Activated naive CD4-positive, alpha-beta T cell treated with anti-CD3 and anti-CD28 coated beads, Interleukin-2, amount 10 ng/mL, durations not matched to agents 7 days and 5 days (primary cell): ENCODE measurements around the gene FAXC.
"Not testable (repeated sequence)": the region's sequence is repeated elsewhere in the genome, so short reads cannot be mapped to it uniquely, and the experiment has no call there.

Experiments
- CTCF ChIA-PET: fragments of 350-600 bp; sonication (Branson Sonifier 250); formaldehyde crosslinking; loops from one replicate; lab custom pipeline; 2021; ENCODE audit warnings: antibody characterized with exemption; lab: Charles Lee
- DNase-seq: peaks from one replicate; pipeline ENCODE4 v3.0.0-alpha.2; 2020
- H3K27ac Mint-ChIP-seq: one replicate; pipeline ENCODE4 v1.8.0; 2021; ENCODE audit warnings: mild to moderate bottlenecking, moderate library complexity, mixed read lengths
- H3K27me3 Mint-ChIP-seq: one replicate; pipeline ENCODE4 v1.8.0; 2021; ENCODE audit warnings: mild to moderate bottlenecking, mixed read lengths
- H3K36me3 Mint-ChIP-seq: one replicate; pipeline ENCODE4 v1.8.0; 2021; ENCODE audit warnings: mixed read lengths
- H3K4me1 Mint-ChIP-seq: one replicate; pipeline ENCODE4 v1.8.0; 2021; ENCODE audit warnings: mixed read lengths
- H3K4me3 Mint-ChIP-seq: one replicate; pipeline ENCODE4 v1.8.0; 2021; ENCODE audit warnings: mild to moderate bottlenecking, moderate library complexity, mixed read lengths
- H3K9me3 Mint-ChIP-seq: one replicate; pipeline ENCODE4 v1.8.0; 2021; ENCODE audit warnings: mixed read lengths

The FAXC gene

GRCh38 chr6:99288668-99289067 is 60.8 kb downstream of the FAXC start:
- no peaks in the 10 kb centered on the region for H3K36me3 Mint-ChIP-seq
- H3K4me3 Mint-ChIP-seq = no peak overlapping the region
- H3K4me1 Mint-ChIP-seq = no peaks in the 10 kb centered on the region
- DNase-seq = no peak
- H3K27me3 Mint-ChIP-seq = peaks cover 11% of the 10 kb centered on the region
- H3K9me3 Mint-ChIP-seq = no peaks in the 10 kb centered on the region
- H3K27ac Mint-ChIP-seq = no peak overlapping the region
- CTCF ChIA-PET = no interaction called here

DNA sequence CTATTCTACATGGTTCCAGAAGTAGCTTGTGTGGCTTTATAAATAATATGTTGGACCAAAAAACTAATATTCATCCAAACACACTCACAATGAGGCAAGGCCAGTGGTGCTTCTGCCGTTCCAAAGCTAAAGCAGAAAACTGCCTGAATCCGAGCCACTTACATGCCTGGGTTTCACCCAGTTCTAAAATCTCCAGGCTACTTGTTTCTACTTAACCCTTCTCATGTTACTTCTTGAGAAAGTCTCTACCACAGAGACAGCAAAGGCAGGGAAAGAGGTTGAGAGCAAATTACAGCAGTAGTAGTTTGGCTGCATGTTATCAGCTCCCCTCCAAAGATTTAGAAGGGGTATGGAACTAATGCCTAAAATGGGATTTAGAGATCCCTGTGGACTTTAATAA is 62.0 kb downstream of the FAXC start:
- Mint-ChIP-seq H3K4me1 (no peaks in the 10 kb centered on the region), H3K27ac (no peak overlapping the region), H3K9me3 (no peaks in the 10 kb centered on the region), H3K4me3 (no peak overlapping the region), H3K36me3 (no peaks in the 10 kb centered on the region), H3K27me3 (peaks cover 11% of the 10 kb centered on the region)
- no peak for DNase-seq
- CTCF ChIA-PET = no interaction called here

GRCh38 chr6:99285881-99286280 is 63.6 kb downstream of the FAXC start:
- CTCF ChIA-PET = no interaction called here

GRCh38 chr6:99282479-99283062 is 66.9 kb downstream of the FAXC start:
- Mint-ChIP-seq H3K27ac (no peak overlapping the region), H3K9me3 (no peaks in the 10 kb centered on the region), H3K4me1 (no peaks in the 10 kb centered on the region), H3K27me3 (peaks cover 10% of the 10 kb centered on the region), H3K36me3 (no peaks in the 10 kb centered on the region), H3K4me3 (no peak overlapping the region)
- CTCF ChIA-PET = no interaction called here
- DNase-seq = no peak

More at GRCh38 chr6:99285881-99286280, 63.6 kb downstream of the FAXC start:
- no peak overlapping the region for H3K4me3 Mint-ChIP-seq
- H3K4me1 Mint-ChIP-seq = no peaks in the 10 kb centered on the region
- no peak for DNase-seq
- H3K36me3 Mint-ChIP-seq = no peaks in the 10 kb centered on the region
- no peak overlapping the region for H3K27ac Mint-ChIP-seq
- no peaks in the 10 kb centered on the region for H3K9me3 Mint-ChIP-seq
- H3K27me3 Mint-ChIP-seq = peaks cover 15% of the 10 kb centered on the region

DNA sequence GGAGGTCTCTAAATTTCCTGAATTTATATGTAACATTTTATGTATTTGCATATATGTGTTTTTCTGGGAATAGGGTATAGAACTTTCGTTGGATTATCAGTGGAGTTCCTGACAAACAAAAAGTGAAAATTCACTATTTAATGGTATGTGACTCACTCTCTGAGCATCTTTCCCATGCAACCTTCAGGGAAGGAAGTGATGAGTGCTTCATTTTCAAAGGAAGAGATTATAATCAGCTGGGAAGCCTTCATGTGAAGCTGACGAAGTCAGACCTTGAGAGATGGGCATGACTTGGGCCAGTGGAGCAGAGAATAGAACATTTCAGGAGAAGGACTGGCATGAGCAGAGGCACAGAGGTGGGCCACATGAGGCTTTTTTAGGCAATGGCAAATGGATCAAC is 72.7 kb downstream of the FAXC start:
- H3K36me3 Mint-ChIP-seq = no peaks in the 10 kb centered on the region
- H3K27ac Mint-ChIP-seq = no peak overlapping the region
- peaks cover 4% of the 10 kb centered on the region for H3K27me3 Mint-ChIP-seq
- H3K4me1 Mint-ChIP-seq = no peaks in the 10 kb centered on the region
- H3K9me3 Mint-ChIP-seq = no peaks in the 10 kb centered on the region
- H3K4me3 Mint-ChIP-seq = no peak overlapping the region
- DNase-seq = no peak
- CTCF ChIA-PET = no interaction called here

DNA sequence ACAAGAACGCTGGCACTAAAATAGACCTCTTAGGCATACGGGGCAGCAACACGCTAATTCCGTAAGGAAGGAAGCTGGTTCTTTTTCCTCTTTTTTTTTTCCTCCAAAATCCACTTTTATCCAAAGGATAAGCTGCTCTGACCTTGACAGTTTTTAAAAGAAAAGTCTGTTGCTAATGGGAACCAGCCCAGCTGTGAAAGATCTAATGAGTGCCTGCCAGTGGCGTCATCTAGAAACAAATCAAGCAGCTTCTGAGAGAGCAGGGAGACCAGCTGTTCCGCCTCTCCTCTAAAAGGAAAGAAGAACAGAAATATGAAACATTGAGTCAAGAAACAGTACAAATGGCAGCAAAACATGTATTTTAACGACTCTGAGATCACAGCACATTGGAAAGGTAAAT is 78.6 kb downstream of the FAXC start:
- no peaks in the 10 kb centered on the region for H3K36me3 Mint-ChIP-seq
- H3K27ac Mint-ChIP-seq = no peak overlapping the region
- no peaks in the 10 kb centered on the region for H3K9me3 Mint-ChIP-seq
- DNase-seq = no peak
- H3K27me3 Mint-ChIP-seq = no peaks in the 10 kb centered on the region
- no peaks in the 10 kb centered on the region for H3K4me1 Mint-ChIP-seq
- CTCF ChIA-PET = no interaction called here
- H3K4me3 Mint-ChIP-seq = no peak overlapping the region

DNA sequence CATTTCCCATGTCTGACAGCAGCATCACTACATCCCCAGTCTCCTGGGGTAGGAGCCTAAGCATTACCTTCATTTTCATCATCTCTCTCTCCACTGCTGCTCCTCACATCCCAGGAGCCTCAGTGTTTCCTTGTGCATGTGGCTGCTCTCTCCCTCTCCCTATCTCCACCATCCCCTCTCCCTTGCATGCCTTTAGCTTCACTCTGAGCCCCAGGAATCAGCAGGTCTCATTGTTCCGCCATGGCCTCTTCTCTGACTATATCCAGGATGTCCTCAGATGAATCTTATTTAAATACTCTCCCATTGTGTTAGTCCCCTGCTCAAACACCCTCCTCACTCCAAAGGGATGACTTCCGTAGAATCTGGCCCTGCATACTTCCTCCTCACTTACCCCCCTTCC is 79.4 kb downstream of the FAXC start:
- no peaks in the 10 kb centered on the region for H3K4me1 Mint-ChIP-seq
- no peak overlapping the region for H3K27ac Mint-ChIP-seq
- H3K4me3 Mint-ChIP-seq = no peak overlapping the region
- no peaks in the 10 kb centered on the region for H3K36me3 Mint-ChIP-seq
- H3K27me3 Mint-ChIP-seq = no peaks in the 10 kb centered on the region
- no peak for DNase-seq
- CTCF ChIA-PET = no interaction called here
- no peaks in the 10 kb centered on the region for H3K9me3 Mint-ChIP-seq

GRCh38 chr6:99269207-99269606 is 80.3 kb downstream of the FAXC start:
- H3K9me3 Mint-ChIP-seq = no peaks in the 10 kb centered on the region
- no peaks in the 10 kb centered on the region for H3K36me3 Mint-ChIP-seq
- CTCF ChIA-PET = no interaction called here
- H3K4me3 Mint-ChIP-seq = no peak overlapping the region
- no peak overlapping the region for H3K27ac Mint-ChIP-seq
- no peaks in the 10 kb centered on the region for H3K27me3 Mint-ChIP-seq
- H3K4me1 Mint-ChIP-seq = no peaks in the 10 kb centered on the region
- no peak for DNase-seq

DNA sequence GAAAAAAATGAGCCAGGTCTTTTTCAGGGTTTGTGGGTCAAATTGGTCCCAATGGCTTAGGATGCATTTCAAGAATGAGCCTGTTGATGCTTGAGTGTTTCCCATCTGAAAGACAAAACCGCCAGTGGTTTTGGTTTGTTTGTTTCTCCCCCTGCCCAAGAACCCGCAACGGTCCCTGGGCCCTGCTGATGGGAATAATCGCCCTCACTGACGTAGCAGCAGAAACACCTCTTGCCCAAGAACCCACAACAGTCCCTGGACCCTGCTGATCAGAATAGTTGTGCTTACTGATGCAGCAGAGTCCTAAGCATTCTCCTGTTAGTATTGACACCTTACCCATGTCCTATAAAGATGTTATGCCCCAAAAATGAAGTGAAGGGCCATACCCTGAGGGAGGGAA is 82.5 kb downstream of the FAXC start:
- DNase-seq, H3K36me3 Mint-ChIP-seq, H3K27ac Mint-ChIP-seq, CTCF ChIA-PET, H3K27me3 Mint-ChIP-seq, H3K4me1 Mint-ChIP-seq, H3K4me3 Mint-ChIP-seq, H3K9me3 Mint-ChIP-seq: not testable (repeated sequence)

- H3K27ac Mint-ChIP-seq, H3K4me3 Mint-ChIP-seq, H3K4me1 Mint-ChIP-seq, CTCF ChIA-PET, H3K36me3 Mint-ChIP-seq, H3K27me3 Mint-ChIP-seq, DNase-seq, H3K9me3 Mint-ChIP-seq: not testable (repeated sequence)
Measured at GRCh38 chr6:99265447-99265846, 84.0 kb downstream of the FAXC start.

DNA sequence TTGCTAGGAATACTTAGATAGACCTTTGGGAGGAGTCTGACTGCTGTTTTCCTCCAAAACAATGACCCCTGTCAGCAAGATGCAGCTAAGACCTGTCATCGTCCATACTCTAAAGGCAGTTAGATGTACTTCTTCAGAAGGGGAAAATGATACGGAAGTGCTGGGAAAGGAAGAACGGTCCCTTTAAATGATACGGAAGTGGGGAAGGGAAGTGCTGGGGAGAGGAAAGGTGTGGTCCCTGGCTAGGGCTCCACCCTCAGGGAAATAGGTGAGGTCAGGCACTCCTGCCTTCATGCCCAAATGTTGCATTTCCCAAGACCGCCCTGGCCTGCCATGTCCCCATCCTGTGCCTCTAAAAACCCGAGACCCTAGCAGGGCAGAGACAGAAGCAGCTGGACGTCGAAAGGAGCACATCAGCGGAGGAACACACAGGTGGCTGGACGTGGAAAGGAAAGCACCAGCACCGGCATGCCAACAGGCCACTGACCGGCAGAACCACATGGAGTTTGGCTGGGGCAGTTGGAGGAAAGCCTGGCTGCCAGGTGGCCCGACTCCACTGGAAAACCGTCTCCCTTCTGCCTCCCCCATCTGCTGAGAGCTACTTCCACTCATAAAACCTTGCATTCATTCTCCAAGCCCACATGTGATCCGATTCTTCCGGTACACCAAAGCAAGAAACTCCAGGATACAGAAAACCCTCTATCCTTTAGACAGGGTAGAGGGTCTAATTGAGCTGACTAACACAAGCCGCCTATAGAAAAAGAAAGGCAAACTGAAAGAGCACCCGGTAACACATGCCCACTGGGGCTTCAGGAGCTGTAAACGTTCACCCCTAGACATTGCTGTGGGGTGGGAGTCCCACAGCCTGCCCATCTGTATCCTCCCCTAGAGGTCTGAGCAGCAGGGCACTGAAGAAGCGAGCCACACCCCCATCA is 94.6 kb downstream of the FAXC start:
- CTCF ChIA-PET = no interaction called here
- no peak for DNase-seq
- no peak overlapping the region for H3K27ac Mint-ChIP-seq
- H3K4me1 Mint-ChIP-seq = no peaks in the 10 kb centered on the region
- no peaks in the 10 kb centered on the region for H3K27me3 Mint-ChIP-seq
- no peaks in the 10 kb centered on the region for H3K36me3 Mint-ChIP-seq
- H3K4me3 Mint-ChIP-seq = no peak overlapping the region
- no peaks in the 10 kb centered on the region for H3K9me3 Mint-ChIP-seq

GRCh38 chr6:99253271-99253670 is 96.2 kb downstream of the FAXC start:
- H3K27ac Mint-ChIP-seq = no peak overlapping the region
- H3K27me3 Mint-ChIP-seq = no peaks in the 10 kb centered on the region
- H3K4me3 Mint-ChIP-seq = no peak overlapping the region
- no peaks in the 10 kb centered on the region for H3K36me3 Mint-ChIP-seq
- no peaks in the 10 kb centered on the region for H3K4me1 Mint-ChIP-seq
- no peak for DNase-seq
- no peaks in the 10 kb centered on the region for H3K9me3 Mint-ChIP-seq
- CTCF ChIA-PET = no interaction called here

DNA sequence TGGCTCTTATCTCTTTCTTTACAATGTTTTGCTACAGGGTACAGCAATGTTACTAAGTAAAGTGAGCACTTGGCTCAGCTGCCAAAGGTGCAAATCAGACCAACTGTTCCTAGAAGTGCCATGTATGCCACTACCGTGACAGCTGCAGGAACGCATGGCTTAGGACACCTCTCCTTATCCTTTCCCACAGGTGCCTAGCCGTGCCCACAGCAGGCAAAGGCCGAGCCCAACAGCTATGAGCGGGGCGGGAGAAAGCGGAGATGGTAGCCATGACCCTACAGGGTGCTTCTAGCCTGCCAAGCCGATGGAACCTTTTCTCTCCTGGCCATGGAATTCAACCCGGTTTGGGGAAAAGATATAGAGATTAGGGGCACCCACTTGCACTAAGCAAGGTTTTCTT is 97.1 kb downstream of the FAXC start:
- no peaks in the 10 kb centered on the region for H3K27me3 Mint-ChIP-seq

GRCh38 chr6:99250476-99250875 is 99.0 kb downstream of the FAXC start:
- Mint-ChIP-seq H3K36me3 (no peaks in the 10 kb centered on the region), H3K4me3 (no peak overlapping the region), H3K9me3 (no peaks in the 10 kb centered on the region), H3K27me3 (no peaks in the 10 kb centered on the region), H3K4me1 (no peaks in the 10 kb centered on the region), H3K27ac (no peak overlapping the region)
- CTCF ChIA-PET = no interaction called here
- DNase-seq = no peak

More for the DNA sequence above, 97.1 kb downstream of the FAXC start:
- Mint-ChIP-seq H3K4me1 (no peaks in the 10 kb centered on the region), H3K27ac (no peak overlapping the region), H3K36me3 (no peaks in the 10 kb centered on the region), H3K9me3 (no peaks in the 10 kb centered on the region), H3K4me3 (no peak overlapping the region)
- CTCF ChIA-PET = no interaction called here
- no peak for DNase-seq

DNA sequence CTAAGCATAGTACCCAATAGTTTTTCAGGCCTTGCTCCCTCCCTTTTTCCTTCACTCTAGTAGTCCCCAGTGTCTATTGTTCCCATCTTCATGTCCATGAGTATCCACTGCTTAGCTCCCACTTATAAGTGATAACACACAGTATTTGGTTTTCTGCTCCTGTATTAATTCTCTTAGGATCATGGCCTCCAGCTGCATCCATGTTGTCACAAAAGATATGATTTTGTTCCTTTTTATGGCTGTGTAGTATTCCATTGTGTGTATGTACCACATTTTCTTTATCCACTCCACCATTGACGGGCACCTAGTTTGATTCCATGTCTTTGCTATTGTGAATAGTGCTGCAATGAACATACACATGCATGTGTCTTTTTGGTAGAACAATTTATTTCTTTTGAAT is 102.9 kb downstream of the FAXC start:
- H3K9me3 Mint-ChIP-seq = no peaks in the 10 kb centered on the region
- no peaks in the 10 kb centered on the region for H3K4me1 Mint-ChIP-seq
- no peak overlapping the region for H3K4me3 Mint-ChIP-seq
- no peaks in the 10 kb centered on the region for H3K27me3 Mint-ChIP-seq
- H3K27ac Mint-ChIP-seq = no peak overlapping the region
- H3K36me3 Mint-ChIP-seq = no peaks in the 10 kb centered on the region
- CTCF ChIA-PET = no interaction called here
- DNase-seq = no peak
